Dermis microvascular lymphatic vessel endothelial cell (primary cell): Measurements from ENCODE around the gene CEACAM5. TPM values are rescaled to one million over a fixed set of nuclear protein-coding genes. Genes with fewer than 3 reads are reported as not detected.
"Not testable (repeated sequence)": the region's sequence is repeated elsewhere in the genome, so short reads cannot be mapped to it uniquely, and the experiment has no call there.

Source experiments
- DNase-seq, 2 donors: peaks; one replicate each; pipeline versions ENCODE4 v3.0.0 to v3.0.0-alpha.2; 2010; ENCODE audit warnings: low read depth in 2 of 2
- total RNA-seq: library from RNA; depleted of rRNA; stranded (reverse); fragments of >200 nt; gene quantifications from 2 replicates; pipeline ENCODE4 v1.2.1, GENCODE V29; 2014

Gene CEACAM5
- total RNA-seq, 1 donor from 2014 or later, result not detected

- no peak for DNase-seq
Observed at GRCh38 chr19:41700381-41701195, 7.8 kb upstream of the CEACAM5 start.

GRCh38 chr19:41701401-41702075, 6.9 kb upstream of the CEACAM5 start:
- DNase-seq, result no peak

GRCh38 chr19:41702171-41702651, 6.2 kb upstream of the CEACAM5 start:
- DNase-seq, result no peak

DNA sequence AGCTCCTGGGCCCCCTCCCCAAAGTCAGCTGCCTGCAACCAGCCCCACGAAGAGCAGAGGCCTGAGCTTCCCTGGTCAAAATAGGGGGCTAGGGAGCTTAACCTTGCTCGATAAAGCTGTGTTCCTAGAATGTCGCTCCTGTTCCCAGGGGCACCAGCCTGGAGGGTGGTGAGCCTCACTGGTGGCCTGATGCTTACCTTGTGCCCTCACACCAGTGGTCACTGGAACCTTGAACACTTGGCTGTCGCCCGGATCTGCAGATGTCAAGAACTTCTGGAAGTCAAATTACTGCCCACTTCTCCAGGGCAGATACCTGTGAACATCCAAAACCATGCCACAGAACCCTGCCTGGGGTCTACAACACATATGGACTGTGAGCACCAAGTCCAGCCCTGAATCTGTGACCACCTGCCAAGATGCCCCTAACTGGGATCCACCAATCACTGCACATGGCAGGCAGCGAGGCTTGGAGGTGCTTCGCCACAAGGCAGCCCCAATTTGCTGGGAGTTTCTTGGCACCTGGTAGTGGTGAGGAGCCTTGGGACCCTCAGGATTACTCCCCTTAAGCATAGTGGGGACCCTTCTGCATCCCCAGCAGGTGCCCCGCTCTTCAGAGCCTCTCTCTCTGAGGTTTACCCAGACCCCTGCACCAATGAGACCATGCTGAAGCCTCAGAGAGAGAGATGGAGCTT, 4.7 kb upstream of the CEACAM5 start:
- no peak for DNase-seq

GRCh38 chr19:41705393-41706174, 2.8 kb upstream of the CEACAM5 start:
- peak in 1 of 2 donors; percentile 30 for DNase-seq

GRCh38 chr19:41706741-41707501, 1.5 kb upstream of the CEACAM5 start:
- peak in 1 of 2 donors; percentile 38 for DNase-seq

DNA sequence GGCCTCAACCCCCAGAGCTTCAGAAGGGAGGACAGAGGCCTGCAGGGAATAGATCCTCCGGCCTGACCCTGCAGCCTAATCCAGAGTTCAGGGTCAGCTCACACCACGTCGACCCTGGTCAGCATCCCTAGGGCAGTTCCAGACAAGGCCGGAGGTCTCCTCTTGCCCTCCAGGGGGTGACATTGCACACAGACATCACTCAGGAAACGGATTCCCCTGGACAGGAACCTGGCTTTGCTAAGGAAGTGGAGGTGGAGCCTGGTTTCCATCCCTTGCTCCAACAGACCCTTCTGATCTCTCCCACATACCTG, 969 bp upstream of the CEACAM5 start:
- no peak for DNase-seq

DNA sequence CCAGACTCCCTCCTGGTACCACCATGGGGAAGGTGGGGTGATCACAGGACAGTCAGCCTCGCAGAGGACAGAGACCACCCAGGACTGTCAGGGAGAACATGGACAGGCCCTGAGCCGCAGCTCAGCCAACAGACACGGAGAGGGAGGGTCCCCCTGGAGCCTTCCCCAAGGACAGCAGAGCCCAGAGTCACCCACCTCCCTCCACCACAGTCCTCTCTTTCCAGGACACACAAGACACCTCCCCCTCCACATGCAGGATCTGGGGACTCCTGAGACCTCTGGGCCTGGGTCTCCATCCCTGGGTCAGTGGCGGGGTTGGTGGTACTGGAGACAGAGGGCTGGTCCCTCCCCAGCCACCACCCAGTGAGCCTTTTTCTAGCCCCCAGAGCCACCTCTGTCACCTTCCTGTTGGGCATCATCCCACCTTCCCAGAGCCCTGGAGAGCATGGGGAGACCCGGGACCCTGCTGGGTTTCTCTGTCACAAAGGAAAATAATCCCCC, 505 bp upstream of the CEACAM5 start:
- DNase-seq, result no peak

GRCh38 chr19:41709516-41709915, 1.1 kb downstream of the CEACAM5 start:
- DNase-seq, result not testable (repeated sequence)

- no peak for DNase-seq
Observed at GRCh38 chr19:41709951-41710645, 1.7 kb downstream of the CEACAM5 start.

GRCh38 chr19:41711376-41712261, 3.2 kb downstream of the CEACAM5 start:
- no peak for DNase-seq

GRCh38 chr19:41714598-41714997, 6.2 kb downstream of the CEACAM5 start:
- no peak for DNase-seq

GRCh38 chr19:41718761-41719160, 10.3 kb downstream of the CEACAM5 start:
- no peak for DNase-seq

DNA sequence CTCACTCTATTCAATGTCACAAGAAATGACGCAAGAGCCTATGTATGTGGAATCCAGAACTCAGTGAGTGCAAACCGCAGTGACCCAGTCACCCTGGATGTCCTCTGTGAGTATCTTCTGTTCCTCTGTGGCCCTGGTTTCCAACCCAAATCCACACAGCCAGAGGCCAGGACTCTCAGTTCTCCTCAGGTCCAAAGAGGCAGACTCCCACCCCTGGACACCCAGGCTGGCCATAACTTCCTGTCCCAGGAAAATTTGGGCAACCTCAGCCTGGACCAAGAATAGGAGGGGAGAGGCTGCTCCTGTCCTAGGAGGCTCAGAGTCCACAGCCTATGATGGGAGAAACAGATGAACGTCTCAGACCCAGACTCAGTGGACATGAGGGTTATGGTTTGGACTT, 11.7 kb downstream of the CEACAM5 start:
- DNase-seq, result no peak

DNA sequence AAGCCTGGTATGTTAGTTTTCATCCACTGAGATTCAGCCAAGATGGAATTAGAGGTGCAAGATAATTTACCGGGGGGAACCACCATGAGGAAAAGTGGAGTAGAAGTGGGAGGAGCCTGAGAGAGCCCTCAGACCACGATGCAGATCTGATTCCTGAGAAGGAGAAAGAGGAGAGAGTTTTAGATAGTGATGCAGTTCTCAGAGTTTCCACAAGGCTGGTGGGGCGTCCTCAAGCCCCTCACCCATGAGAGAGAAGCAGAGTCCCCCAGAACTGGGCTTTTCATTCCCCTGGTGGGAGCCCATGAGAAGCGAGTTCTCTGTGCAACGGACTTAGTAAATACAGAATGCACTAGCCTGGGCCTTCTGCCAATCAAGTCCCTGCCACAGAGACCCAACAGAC, 18.1 kb downstream of the CEACAM5 start:
- DNase-seq, result no peak

GRCh38 chr19:41734156-41734555, 25.7 kb downstream of the CEACAM5 start:
- no peak for DNase-seq

- no peak for DNase-seq
Observed at GRCh38 chr19:41734585-41734984, 26.2 kb downstream of the CEACAM5 start.

DNA sequence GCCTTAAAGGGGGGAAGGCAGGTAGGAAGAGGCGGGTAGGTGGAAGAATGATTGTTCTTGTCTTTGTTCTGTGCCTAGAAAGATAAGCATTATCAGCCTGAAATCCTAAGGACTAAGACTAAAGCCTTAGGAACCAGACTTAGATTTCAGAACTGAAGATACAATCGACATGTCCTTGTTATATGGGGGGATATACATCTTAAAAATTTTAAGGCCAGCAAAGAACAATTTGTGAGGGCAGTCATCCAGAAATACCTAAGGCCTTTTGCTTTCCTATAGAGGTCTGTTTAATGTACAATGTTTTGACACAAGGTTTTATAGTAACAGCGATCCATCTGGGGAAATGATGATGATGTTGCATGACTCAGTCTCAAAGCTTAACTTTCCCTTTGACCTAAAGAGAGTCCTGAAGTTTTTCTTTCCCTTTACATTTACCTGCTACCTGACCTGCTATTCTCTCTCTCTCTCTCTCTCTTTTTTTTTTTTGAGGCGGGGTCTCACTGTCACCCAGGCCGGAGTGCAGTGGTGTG, 26.7 kb downstream of the CEACAM5 start:
- no peak for DNase-seq

GRCh38 chr19:41739361-41739760, 30.9 kb downstream of the CEACAM5 start:
- no peak for DNase-seq
